SH-SY5Y (cell line): Measurements from ENCODE around the gene SGMS1.

Experiments
- GATA2 ChIP-seq: IDR thresholded peaks from 2 replicates; pipeline ENCODE4 v1.6.1; 2011; ENCODE audit warnings: mild to moderate bottlenecking, low read depth, low read length
- GATA3 ChIP-seq: IDR thresholded peaks from 2 replicates; pipeline ENCODE4 v1.6.1; 2011; ENCODE audit warnings: low read depth, mild to moderate bottlenecking, low read length, moderate library complexity

GRCh38 chr10:50471583-50471975 is 152.2 kb downstream of the SGMS1 start:
- no peak for TF ChIP-seq GATA2
- no peak for TF ChIP-seq GATA3
